Activated naive CD8-positive, alpha-beta T cell (primary cell): ENCODE data around the gene SOX30.
A peak's percentile ranks its signal among the peaks of the same experiment; 100 is the strongest.
"Not testable (repeated sequence)": the region's sequence is repeated elsewhere in the genome, so short reads cannot be mapped to it uniquely, and the experiment has no call there.

Experiments used
- H3K27ac Mint-ChIP-seq: one replicate; pipeline ENCODE4 v1.8.0; 2021; ENCODE audit warnings: mixed read lengths
- H3K27me3 Mint-ChIP-seq: one replicate; pipeline ENCODE4 v1.8.0; 2021; ENCODE audit warnings: mixed read lengths
- H3K36me3 Mint-ChIP-seq: one replicate; pipeline ENCODE4 v1.8.0; 2021; ENCODE audit warnings: mixed read lengths
- H3K4me1 Mint-ChIP-seq: one replicate; pipeline ENCODE4 v1.8.0; 2021; ENCODE audit warnings: low read depth, mixed read lengths
- H3K4me3 Mint-ChIP-seq: one replicate; pipeline ENCODE4 v1.8.0; 2021; ENCODE audit warnings: mild to moderate bottlenecking, mixed read lengths
- H3K9me3 Mint-ChIP-seq: one replicate; pipeline ENCODE4 v1.8.0; 2021; ENCODE audit warnings: low read depth, mixed read lengths

Gene SOX30

GRCh38 chr5:157652377-157652692 is at the start of gene SOX30:
TSS of gene SOX30 (minus strand) at chr5:157652438. CDS start at chr5:157652078, 360 bp downstream.
- peaks cover 10% of the 10 kb centered on the region for H3K4me1 Mint-ChIP-seq
- H3K27me3 Mint-ChIP-seq = no peaks in the 10 kb centered on the region
- H3K4me3 Mint-ChIP-seq = peak within 1 kb of the TSS; percentile 76
- H3K9me3 Mint-ChIP-seq = peaks cover 14% of the 10 kb centered on the region
- peak within 1 kb of the TSS; percentile 61 for H3K27ac Mint-ChIP-seq
- peaks cover 18% of the 10 kb centered on the region for H3K36me3 Mint-ChIP-seq

- not testable (repeated sequence) for H3K4me3 Mint-ChIP-seq, H3K27ac Mint-ChIP-seq, H3K36me3 Mint-ChIP-seq
These were observed 46.4 kb upstream of the SOX30 start for GRCh38 chr5:157698674-157699073.

GRCh38 chr5:157696154-157696553 is 43.9 kb upstream of the SOX30 start:
- H3K27me3 Mint-ChIP-seq, H3K4me3 Mint-ChIP-seq, H3K4me1 Mint-ChIP-seq, H3K9me3 Mint-ChIP-seq, H3K36me3 Mint-ChIP-seq: not testable (repeated sequence)
- H3K27ac Mint-ChIP-seq = peak overlapping the region; percentile 34

More at GRCh38 chr5:157698674-157699073, 46.4 kb upstream of the SOX30 start:
- not testable (repeated sequence) for H3K9me3 Mint-ChIP-seq, H3K27me3 Mint-ChIP-seq, H3K4me1 Mint-ChIP-seq

- H3K27ac Mint-ChIP-seq, H3K4me3 Mint-ChIP-seq, H3K36me3 Mint-ChIP-seq, H3K27me3 Mint-ChIP-seq, H3K4me1 Mint-ChIP-seq, H3K9me3 Mint-ChIP-seq: not testable (repeated sequence)
These were observed 41.6 kb upstream of the SOX30 start for GRCh38 chr5:157693816-157694215.

GRCh38 chr5:157690690-157691433 is 38.6 kb upstream of the SOX30 start:
- H3K4me3 Mint-ChIP-seq = no peak overlapping the region
- peaks cover 4% of the 10 kb centered on the region for H3K27me3 Mint-ChIP-seq
- no peaks in the 10 kb centered on the region for H3K36me3 Mint-ChIP-seq
- no peaks in the 10 kb centered on the region for H3K9me3 Mint-ChIP-seq
- H3K27ac Mint-ChIP-seq = no peak overlapping the region
- H3K4me1 Mint-ChIP-seq = no peaks in the 10 kb centered on the region

GRCh38 chr5:157689942-157690689 is 37.9 kb upstream of the SOX30 start:
- Mint-ChIP-seq H3K4me1 (no peaks in the 10 kb centered on the region), H3K27ac (no peak overlapping the region), H3K36me3 (no peaks in the 10 kb centered on the region), H3K27me3 (peaks cover 4% of the 10 kb centered on the region), H3K9me3 (no peaks in the 10 kb centered on the region), H3K4me3 (no peak overlapping the region)

- Mint-ChIP-seq H3K9me3 (no peaks in the 10 kb centered on the region), H3K4me3 (no peak overlapping the region), H3K36me3 (no peaks in the 10 kb centered on the region), H3K4me1 (no peaks in the 10 kb centered on the region), H3K27me3 (peaks cover 2% of the 10 kb centered on the region), H3K27ac (no peak overlapping the region)
These were observed 34.9 kb upstream of the SOX30 start for GRCh38 chr5:157687198-157687554.

GRCh38 chr5:157686276-157687197 is 34.3 kb upstream of the SOX30 start:
- H3K4me3 Mint-ChIP-seq, H3K36me3 Mint-ChIP-seq, H3K27ac Mint-ChIP-seq, H3K4me1 Mint-ChIP-seq, H3K9me3 Mint-ChIP-seq, H3K27me3 Mint-ChIP-seq: not testable (repeated sequence)

- Mint-ChIP-seq H3K4me3 (no peak overlapping the region), H3K36me3 (no peaks in the 10 kb centered on the region), H3K4me1 (no peaks in the 10 kb centered on the region), H3K27ac (no peak overlapping the region), H3K27me3 (no peaks in the 10 kb centered on the region), H3K9me3 (no peaks in the 10 kb centered on the region)
These were observed 30.0 kb upstream of the SOX30 start for GRCh38 chr5:157682257-157682656.

GRCh38 chr5:157681048-157681447 is 28.8 kb upstream of the SOX30 start:
- Mint-ChIP-seq H3K9me3 (no peaks in the 10 kb centered on the region), H3K27me3 (no peaks in the 10 kb centered on the region), H3K4me1 (no peaks in the 10 kb centered on the region), H3K36me3 (no peaks in the 10 kb centered on the region), H3K4me3 (no peak overlapping the region), H3K27ac (no peak overlapping the region)

GRCh38 chr5:157680239-157680638 is 28.0 kb upstream of the SOX30 start:
- no peaks in the 10 kb centered on the region for H3K27me3 Mint-ChIP-seq
- H3K27ac Mint-ChIP-seq = no peak overlapping the region
- H3K36me3 Mint-ChIP-seq = no peaks in the 10 kb centered on the region
- H3K4me1 Mint-ChIP-seq = no peaks in the 10 kb centered on the region
- H3K9me3 Mint-ChIP-seq = no peaks in the 10 kb centered on the region
- no peak overlapping the region for H3K4me3 Mint-ChIP-seq

GRCh38 chr5:157679801-157680200 is 27.6 kb upstream of the SOX30 start:
- no peaks in the 10 kb centered on the region for H3K9me3 Mint-ChIP-seq
- no peaks in the 10 kb centered on the region for H3K27me3 Mint-ChIP-seq
- H3K4me1 Mint-ChIP-seq = no peaks in the 10 kb centered on the region
- no peak overlapping the region for H3K27ac Mint-ChIP-seq
- no peaks in the 10 kb centered on the region for H3K36me3 Mint-ChIP-seq
- no peak overlapping the region for H3K4me3 Mint-ChIP-seq

GRCh38 chr5:157677931-157678330 is 25.7 kb upstream of the SOX30 start:
- Mint-ChIP-seq H3K4me1 (no peaks in the 10 kb centered on the region), H3K9me3 (no peaks in the 10 kb centered on the region), H3K4me3 (no peak overlapping the region), H3K27me3 (no peaks in the 10 kb centered on the region), H3K36me3 (no peaks in the 10 kb centered on the region), H3K27ac (no peak overlapping the region)

GRCh38 chr5:157674351-157674750 is 22.1 kb upstream of the SOX30 start:
- H3K27me3 Mint-ChIP-seq = peaks cover 16% of the 10 kb centered on the region
- H3K9me3 Mint-ChIP-seq, H3K4me3 Mint-ChIP-seq, H3K27ac Mint-ChIP-seq, H3K36me3 Mint-ChIP-seq: not testable (repeated sequence)
- peaks cover 21% of the 10 kb centered on the region for H3K4me1 Mint-ChIP-seq

- Mint-ChIP-seq H3K27me3 (peaks cover 16% of the 10 kb centered on the region), H3K9me3 (no peaks in the 10 kb centered on the region), H3K27ac (no peak overlapping the region), H3K4me1 (peaks cover 21% of the 10 kb centered on the region), H3K4me3 (no peak overlapping the region), H3K36me3 (no peaks in the 10 kb centered on the region)
These were observed 20.7 kb upstream of the SOX30 start for GRCh38 chr5:157672976-157673375.
